A549 treated with ZK216348 at 1 μM for 4 hours (cell line): ENCODE measurements around the gene SOD3. TPM values are rescaled to one million over a fixed set of nuclear protein-coding genes. Genes with fewer than 3 reads are reported as not detected.

Experiments used
- total RNA-seq: library from RNA; stranded (reverse); fragments of 200-300 nt; extraction: Qiagen RNA extraction; gene quantifications from 5 replicates; pipeline ENCODE4 v1.2.3, GENCODE V29; 2022; ENCODE audit warnings: low read depth

Gene SOD3
- total RNA-seq: not detected in 5 replicates

GRCh38 chr4:24794916-24795665, at the start of gene SOD3:
Gene SOD3, plus strand, starts transcription at chr4:24795573. Its CDS starts 3,949 bp downstream, at chr4:24799522.

Other genes with a start within 250 kb of the SOD3 start
- 93.9 to 113 TPM (median 104 TPM) in 5 replicates for gene DHX15, start 211.0 kb upstream of the SOD3 start, total RNA-seq
- 0.93 to 2.3 TPM (median 1.6 TPM) in 5 replicates for gene CCDC149, start 117.5 kb downstream of the SOD3 start, total RNA-seq
- 0.06 to 0.38 TPM (median 0.22 TPM) in 5 replicates for gene LGI2, start 235.4 kb downstream of the SOD3 start, total RNA-seq